Measurements from ENCODE around the gene ARHGAP24.

DNA sequence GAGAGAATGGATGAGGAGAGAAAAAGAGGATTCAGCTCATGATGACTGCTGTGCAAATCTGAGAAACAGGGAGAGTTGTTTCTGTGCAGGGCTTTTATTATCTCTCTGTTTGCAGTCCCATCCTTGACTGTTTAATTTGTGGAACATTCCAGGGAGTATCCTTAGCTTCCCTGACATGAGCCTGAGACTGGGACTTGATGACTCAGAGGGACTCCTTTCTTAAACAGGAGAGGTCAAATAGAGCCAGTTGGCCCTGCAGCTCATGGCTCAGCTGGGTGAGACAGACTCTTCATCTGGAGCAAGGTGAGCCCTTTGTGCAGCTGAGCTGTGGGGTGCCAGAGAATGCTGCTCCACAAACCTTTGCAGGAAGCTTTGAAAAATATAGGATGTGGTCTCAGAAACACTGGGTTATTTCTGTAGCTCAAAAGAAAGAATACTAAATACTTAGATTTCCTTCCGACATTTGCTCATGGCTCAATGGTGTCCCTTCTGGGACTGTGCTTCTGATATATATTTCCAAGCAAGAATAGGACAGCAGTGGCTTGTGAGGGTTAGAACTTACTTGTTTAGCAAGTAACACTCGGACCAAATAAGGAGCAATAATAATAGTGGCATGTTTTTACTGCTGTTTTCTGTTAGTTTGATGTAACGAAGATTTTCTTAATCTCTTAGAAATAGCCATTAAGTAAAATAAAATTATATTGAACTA lies 14.5 kb downstream of the ARHGAP24 start:
- TF ChIP-seq POLR2AphosphoS5 (IDR thresholded peaks at IDR 0.05; ENCODE audit: low read depth, low read length) (no peak), SIN3A (IDR thresholded peaks at IDR 0.05; ENCODE audit: borderline replicate concordance, insufficient read depth, low read length) (no peak), REST (IDR thresholded peaks at IDR 0.05; ENCODE audit: insufficient read depth in 1 of 2, low read depth in 2 of 2, low read length in 2 of 2) (no peak), TAF1 (IDR thresholded peaks at IDR 0.05; ENCODE audit: borderline replicate concordance, insufficient read depth, low read length) (no peak)
